Measurements from ENCODE around the gene GRM8. TPM values are rescaled to one million over a fixed set of nuclear protein-coding genes. Genes with fewer than 3 reads are reported as not detected.

Gene GRM8
- total RNA-seq, 1 donor from 2014 or later, result 0.51 TPM

DNA sequence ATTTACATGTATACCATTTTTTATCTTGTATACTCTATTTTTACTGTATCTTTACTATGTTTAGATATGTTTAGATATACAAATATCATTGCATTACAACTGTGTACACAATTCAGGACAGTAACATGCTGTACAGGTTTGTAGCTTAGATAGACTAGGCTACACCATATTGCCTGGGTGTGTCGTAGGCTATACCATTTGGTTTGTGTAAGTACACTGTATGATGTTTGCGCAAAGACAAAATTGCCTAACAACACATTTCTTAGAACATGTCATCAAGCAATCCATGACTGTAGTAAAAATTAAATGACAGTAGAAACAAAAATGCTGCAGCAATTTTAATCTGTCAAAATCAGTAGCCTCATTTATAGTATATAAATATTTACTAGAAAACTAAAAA is 812.2 kb downstream of the GRM8 start:
- Mint-ChIP-seq H3K9me3 (ENCODE audit: unreplicated experiment) (no peaks in the 10 kb centered on the region), H3K36me3 (ENCODE audit: unreplicated experiment) (no peaks in the 10 kb centered on the region), H3K27me3 (ENCODE audit: unreplicated experiment) (no peaks in the 10 kb centered on the region), H3K4me3 (ENCODE audit: unreplicated experiment) (no peak overlapping the region), H3K27ac (ENCODE audit: unreplicated experiment) (no peak overlapping the region), H3K4me1 (ENCODE audit: unreplicated experiment) (peaks cover 3% of the 10 kb centered on the region)
- no peak for TF ChIP-seq CTCF (IDR thresholded peaks at IDR 0.05)
- no peak for DNase-seq (ENCODE audit: extremely low spot score, unreplicated experiment)

DNA sequence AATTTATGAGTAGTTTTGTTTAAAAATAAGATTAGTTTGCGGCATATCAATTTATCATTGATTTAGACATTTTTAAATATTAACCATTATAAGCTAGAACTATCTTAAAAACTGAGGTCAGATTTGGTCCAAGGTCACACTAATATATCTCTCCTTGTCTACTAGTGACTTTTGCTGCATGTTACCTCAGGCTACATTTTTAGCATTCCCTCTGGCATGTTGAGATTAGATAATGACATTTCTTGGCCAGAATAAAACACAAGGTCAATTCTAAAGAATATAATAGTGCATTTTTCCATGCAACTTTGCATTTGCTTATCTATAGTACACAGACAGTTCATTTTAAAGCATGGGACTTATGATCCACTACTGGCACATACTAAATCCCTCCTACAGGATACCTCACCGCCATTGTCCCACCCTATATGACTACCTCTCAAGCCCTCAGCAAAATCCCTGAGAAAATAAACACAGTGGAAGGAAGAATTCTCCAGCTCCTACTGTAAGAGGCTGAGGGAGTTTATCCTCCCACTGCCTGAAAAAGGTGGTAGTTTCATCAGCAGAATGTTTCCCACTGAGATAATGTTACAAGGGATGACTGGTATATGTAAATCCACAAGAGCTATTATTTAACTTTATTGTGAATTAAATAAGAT is 816.4 kb downstream of the GRM8 start:
- no peak for TF ChIP-seq CTCF (IDR thresholded peaks at IDR 0.05)
- no peaks in the 10 kb centered on the region for H3K36me3 Mint-ChIP-seq (ENCODE audit: unreplicated experiment)
- no peaks in the 10 kb centered on the region for H3K9me3 Mint-ChIP-seq (ENCODE audit: unreplicated experiment)
- peaks cover 3% of the 10 kb centered on the region for H3K4me1 Mint-ChIP-seq (ENCODE audit: unreplicated experiment)
- no peak for DNase-seq (ENCODE audit: extremely low spot score, unreplicated experiment)
- H3K27ac Mint-ChIP-seq (ENCODE audit: unreplicated experiment), result no peak overlapping the region
- H3K27me3 Mint-ChIP-seq (ENCODE audit: unreplicated experiment), result no peaks in the 10 kb centered on the region
- no peak overlapping the region for H3K4me3 Mint-ChIP-seq (ENCODE audit: unreplicated experiment)

- Mint-ChIP-seq H3K36me3 (ENCODE audit: unreplicated experiment) (no peaks in the 10 kb centered on the region), H3K27me3 (ENCODE audit: unreplicated experiment) (peaks cover 3% of the 10 kb centered on the region), H3K9me3 (ENCODE audit: unreplicated experiment) (no peaks in the 10 kb centered on the region), H3K27ac (ENCODE audit: unreplicated experiment) (no peak overlapping the region), H3K4me3 (ENCODE audit: unreplicated experiment) (no peak overlapping the region), H3K4me1 (ENCODE audit: unreplicated experiment) (no peaks in the 10 kb centered on the region)
- no peak for DNase-seq (ENCODE audit: extremely low spot score, unreplicated experiment)
- no peak for TF ChIP-seq CTCF (IDR thresholded peaks at IDR 0.05)
Observed at GRCh38 chr7:126426652-126427051, 826.1 kb downstream of the GRM8 start.

DNA sequence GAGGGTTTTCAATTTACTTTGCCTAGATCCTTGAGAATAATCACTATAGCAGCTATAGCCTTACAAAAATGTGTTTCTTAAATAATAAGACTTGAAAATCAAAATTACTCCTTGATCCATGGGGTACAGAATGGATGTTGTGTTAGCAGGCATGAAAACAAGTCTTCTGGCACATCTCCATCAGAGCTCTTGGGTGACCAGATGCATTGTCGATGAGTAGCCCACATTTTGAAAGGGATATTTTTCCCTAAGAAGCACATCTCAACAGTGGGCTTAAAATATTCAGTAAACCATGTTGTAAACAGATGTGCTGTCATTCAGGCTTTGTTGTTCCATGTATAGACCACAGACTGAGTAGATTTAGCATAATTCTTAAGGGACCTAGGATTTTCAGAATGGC is 827.8 kb downstream of the GRM8 start:
- Mint-ChIP-seq H3K27ac (ENCODE audit: unreplicated experiment) (no peak overlapping the region), H3K36me3 (ENCODE audit: unreplicated experiment) (no peaks in the 10 kb centered on the region), H3K4me3 (ENCODE audit: unreplicated experiment) (no peak overlapping the region), H3K4me1 (ENCODE audit: unreplicated experiment) (no peaks in the 10 kb centered on the region), H3K27me3 (ENCODE audit: unreplicated experiment) (peaks cover 3% of the 10 kb centered on the region), H3K9me3 (ENCODE audit: unreplicated experiment) (no peaks in the 10 kb centered on the region)
- DNase-seq (ENCODE audit: extremely low spot score, unreplicated experiment), result no peak
- no peak for TF ChIP-seq CTCF (IDR thresholded peaks at IDR 0.05)

GRCh38 chr7:126419047-126419446 is 833.7 kb downstream of the GRM8 start:
- Mint-ChIP-seq H3K9me3 (ENCODE audit: unreplicated experiment) (no peaks in the 10 kb centered on the region), H3K4me3 (ENCODE audit: unreplicated experiment) (no peak overlapping the region), H3K27ac (ENCODE audit: unreplicated experiment) (no peak overlapping the region), H3K4me1 (ENCODE audit: unreplicated experiment) (no peaks in the 10 kb centered on the region), H3K27me3 (ENCODE audit: unreplicated experiment) (no peaks in the 10 kb centered on the region), H3K36me3 (ENCODE audit: unreplicated experiment) (no peaks in the 10 kb centered on the region)
- no peak for TF ChIP-seq CTCF (IDR thresholded peaks at IDR 0.05)
- no peak for DNase-seq (ENCODE audit: extremely low spot score, unreplicated experiment)
